Activated CD4-positive, alpha-beta T cell treated with anti-CD3 and anti-CD28 coated beads, Interleukin-2, amount 10 ng/mL, durations not matched to agents 7 days and 5 days (primary cell): ENCODE results near the gene SLC9C2. TPM values are rescaled to one million over a fixed set of nuclear protein-coding genes. Genes with fewer than 3 reads are reported as not detected.
"Not testable (repeated sequence)": the region's sequence is repeated elsewhere in the genome, so short reads cannot be mapped to it uniquely, and the experiment has no call there.

ENCODE experiments used
- CTCF ChIA-PET: fragments of 350-600 bp; sonication (Branson Sonifier 250); formaldehyde crosslinking; loops from one replicate; lab custom pipeline; 2021; ENCODE audit warnings: antibody characterized with exemption; lab: Charles Lee
- POLR2A ChIA-PET: fragments of 350-600 bp; sonication (Branson Sonifier 250); formaldehyde crosslinking; loops from one replicate; lab custom pipeline; 2021; ENCODE audit warnings: antibody characterized with exemption; lab: Charles Lee
- DNase-seq: peaks from one replicate; pipeline ENCODE4 v3.0.0-alpha.2; 2020
- H3K27ac Mint-ChIP-seq: one replicate; pipeline ENCODE4 v1.8.0; 2021; ENCODE audit warnings: mild to moderate bottlenecking, moderate library complexity, mixed read lengths
- H3K27me3 Mint-ChIP-seq: one replicate; pipeline ENCODE4 v1.8.0; 2021; ENCODE audit warnings: mixed read lengths
- H3K36me3 Mint-ChIP-seq: one replicate; pipeline ENCODE4 v1.8.0; 2021; ENCODE audit warnings: low read depth, mixed read lengths
- H3K4me1 Mint-ChIP-seq: one replicate; pipeline ENCODE4 v1.8.0; 2021; ENCODE audit warnings: mixed read lengths
- H3K4me3 Mint-ChIP-seq: one replicate; pipeline ENCODE4 v1.8.0; 2021; ENCODE audit warnings: mild to moderate bottlenecking, moderate library complexity, mixed read lengths
- H3K9me3 Mint-ChIP-seq: one replicate; pipeline ENCODE4 v1.8.0; 2021; ENCODE audit warnings: mixed read lengths
- total RNA-seq, 2 experiments: library from RNA; stranded (reverse); gene quantifications; one replicate each; pipeline ENCODE4 v1.2.3, GENCODE V29; 2021

Gene SLC9C2
- total RNA-seq, 2 experiments from 2014 or later, result not detected

- H3K9me3 Mint-ChIP-seq, result peaks cover 26% of the 10 kb centered on the region
- H3K36me3 Mint-ChIP-seq, result peaks cover 56% of the 10 kb centered on the region
- no peak overlapping the region for H3K27ac Mint-ChIP-seq
- CTCF ChIA-PET, result no interaction called here
- H3K4me1 Mint-ChIP-seq, result peaks cover 41% of the 10 kb centered on the region
- no peak overlapping the region for H3K4me3 Mint-ChIP-seq
- DNase-seq, result no peak
- POLR2A ChIA-PET, result no interaction called here
- H3K27me3 Mint-ChIP-seq, result no peaks in the 10 kb centered on the region
Measured at GRCh38 chr1:173474097-173474779, 128.6 kb downstream of the SLC9C2 start.

GRCh38 chr1:173473599-173474011 is 129.3 kb downstream of the SLC9C2 start:
- no peaks in the 10 kb centered on the region for H3K27me3 Mint-ChIP-seq
- DNase-seq, result no peak
- H3K4me3 Mint-ChIP-seq, result no peak overlapping the region
- H3K4me1 Mint-ChIP-seq, result peaks cover 36% of the 10 kb centered on the region
- H3K9me3 Mint-ChIP-seq, result peaks cover 32% of the 10 kb centered on the region
- H3K27ac Mint-ChIP-seq, result no peak overlapping the region
- ChIA-PET CTCF (interaction anchor here (1.3 kb wide), 1 partner anchor 10 kb away, joined by 7 read pairs; no protein-coding TSS in a partner anchor), POLR2A (no interaction called here)
- H3K36me3 Mint-ChIP-seq, result peaks cover 58% of the 10 kb centered on the region

GRCh38 chr1:173470608-173471007 is 132.3 kb downstream of the SLC9C2 start:
- Mint-ChIP-seq H3K27ac (no peak overlapping the region), H3K4me3 (no peak overlapping the region), H3K9me3 (peaks cover 46% of the 10 kb centered on the region), H3K4me1 (peaks cover 21% of the 10 kb centered on the region), H3K27me3 (no peaks in the 10 kb centered on the region), H3K36me3 (peaks cover 64% of the 10 kb centered on the region)
- POLR2A ChIA-PET, result no interaction called here
- CTCF ChIA-PET, result no interaction called here
- no peak for DNase-seq

GRCh38 chr1:173469656-173470055 is 133.2 kb downstream of the SLC9C2 start:
- no peak for DNase-seq
- Mint-ChIP-seq H3K4me3 (no peak overlapping the region), H3K27ac (no peak overlapping the region), H3K9me3 (peaks cover 52% of the 10 kb centered on the region), H3K4me1 (peaks cover 15% of the 10 kb centered on the region), H3K36me3 (peaks cover 60% of the 10 kb centered on the region), H3K27me3 (no peaks in the 10 kb centered on the region)
- POLR2A ChIA-PET, result no interaction called here
- CTCF ChIA-PET, result interaction anchor here (1.0 kb wide), 1 partner anchor 14 kb away, joined by 3 read pairs; no protein-coding TSS in a partner anchor

- CTCF ChIA-PET, result interaction anchor here (2.6 kb wide), 1 partner anchor 9 kb away, joined by 8 read pairs; the partner anchor contains the start of gene PRDX6
- no peak overlapping the region for H3K27ac Mint-ChIP-seq
Measured at GRCh38 chr1:173467426-173467825, 135.4 kb downstream of the SLC9C2 start.

GRCh38 chr1:173464185-173464584 is 138.7 kb downstream of the SLC9C2 start:
- Mint-ChIP-seq H3K36me3 (peaks cover 62% of the 10 kb centered on the region), H3K4me1 (peaks cover 14% of the 10 kb centered on the region), H3K9me3 (peaks cover 53% of the 10 kb centered on the region)
- CTCF ChIA-PET, result interaction anchor here (0.6 to 1.4 kb wide), 2 partner anchors 9 to 12 kb away, joined by 3 to 7 read pairs; no protein-coding TSS in a partner anchor
- DNase-seq, H3K4me3 Mint-ChIP-seq, H3K27me3 Mint-ChIP-seq, POLR2A ChIA-PET, H3K27ac Mint-ChIP-seq: not testable (repeated sequence)

More at GRCh38 chr1:173467426-173467825, 135.4 kb downstream of the SLC9C2 start:
- Mint-ChIP-seq H3K4me3 (no peak overlapping the region), H3K4me1 (peaks cover 5% of the 10 kb centered on the region), H3K9me3 (peaks cover 67% of the 10 kb centered on the region), H3K27me3 (no peaks in the 10 kb centered on the region), H3K36me3 (peaks cover 66% of the 10 kb centered on the region)
- no peak for DNase-seq
- POLR2A ChIA-PET, result interaction anchor here (1.0 kb wide), 1 partner anchor 9 kb away, joined by 3 read pairs; no protein-coding TSS in a partner anchor

GRCh38 chr1:173462666-173463065 is 140.2 kb downstream of the SLC9C2 start:
- peaks cover 59% of the 10 kb centered on the region for H3K36me3 Mint-ChIP-seq
- H3K9me3 Mint-ChIP-seq, result peaks cover 45% of the 10 kb centered on the region
- CTCF ChIA-PET, result interaction anchor here (1.4 kb wide), 1 partner anchor 10 kb away, joined by 7 read pairs; no protein-coding TSS in a partner anchor
- H3K27me3 Mint-ChIP-seq, DNase-seq, H3K27ac Mint-ChIP-seq, H3K4me3 Mint-ChIP-seq, POLR2A ChIA-PET: not testable (repeated sequence)
- peaks cover 14% of the 10 kb centered on the region for H3K4me1 Mint-ChIP-seq

GRCh38 chr1:173459885-173460284 is 143.0 kb downstream of the SLC9C2 start:
- H3K36me3 Mint-ChIP-seq, result peaks cover 76% of the 10 kb centered on the region
- peaks cover 26% of the 10 kb centered on the region for H3K4me1 Mint-ChIP-seq
- ChIA-PET POLR2A (no interaction called here), CTCF (no interaction called here)
- H3K27ac Mint-ChIP-seq, result no peak overlapping the region
- peaks cover 30% of the 10 kb centered on the region for H3K9me3 Mint-ChIP-seq
- DNase-seq, result no peak
- H3K27me3 Mint-ChIP-seq, result no peaks in the 10 kb centered on the region
- no peak overlapping the region for H3K4me3 Mint-ChIP-seq

- ChIA-PET CTCF (interaction anchor here (0.7 kb wide), 1 partner anchor 14 kb away, joined by 3 read pairs; no protein-coding TSS in a partner anchor), POLR2A (no interaction called here)
- Mint-ChIP-seq H3K4me3 (no peak overlapping the region), H3K4me1 (peaks cover 27% of the 10 kb centered on the region), H3K27me3 (no peaks in the 10 kb centered on the region), H3K27ac (no peak overlapping the region), H3K36me3 (peaks cover 44% of the 10 kb centered on the region), H3K9me3 (peaks cover 2% of the 10 kb centered on the region)
- DNase-seq, result no peak
Measured at GRCh38 chr1:173454966-173455524, 147.8 kb downstream of the SLC9C2 start.

GRCh38 chr1:173453982-173454381 is 148.9 kb downstream of the SLC9C2 start:
- Mint-ChIP-seq H3K9me3 (peaks cover 6% of the 10 kb centered on the region), H3K4me1 (peaks cover 21% of the 10 kb centered on the region), H3K27me3 (no peaks in the 10 kb centered on the region), H3K4me3 (no peak overlapping the region), H3K36me3 (peaks cover 43% of the 10 kb centered on the region), H3K27ac (no peak overlapping the region)
- ChIA-PET POLR2A (no interaction called here), CTCF (no interaction called here)
- no peak for DNase-seq

GRCh38 chr1:173451981-173452380 is 150.9 kb downstream of the SLC9C2 start:
- Mint-ChIP-seq H3K27ac (no peak overlapping the region), H3K4me3 (no peak overlapping the region), H3K9me3 (peaks cover 9% of the 10 kb centered on the region), H3K4me1 (peaks cover 21% of the 10 kb centered on the region), H3K36me3 (peaks cover 47% of the 10 kb centered on the region), H3K27me3 (no peaks in the 10 kb centered on the region)
- no peak for DNase-seq
- ChIA-PET CTCF (interaction anchor here (0.6 kb wide), 1 partner anchor 13 kb away, joined by 3 read pairs; no protein-coding TSS in a partner anchor), POLR2A (no interaction called here)
